Measurements from ENCODE around the gene PDGFA.
"Not testable (repeated sequence)": the region's sequence is repeated elsewhere in the genome, so short reads cannot be mapped to it uniquely, and the experiment has no call there.

PDGFA gene

DNA sequence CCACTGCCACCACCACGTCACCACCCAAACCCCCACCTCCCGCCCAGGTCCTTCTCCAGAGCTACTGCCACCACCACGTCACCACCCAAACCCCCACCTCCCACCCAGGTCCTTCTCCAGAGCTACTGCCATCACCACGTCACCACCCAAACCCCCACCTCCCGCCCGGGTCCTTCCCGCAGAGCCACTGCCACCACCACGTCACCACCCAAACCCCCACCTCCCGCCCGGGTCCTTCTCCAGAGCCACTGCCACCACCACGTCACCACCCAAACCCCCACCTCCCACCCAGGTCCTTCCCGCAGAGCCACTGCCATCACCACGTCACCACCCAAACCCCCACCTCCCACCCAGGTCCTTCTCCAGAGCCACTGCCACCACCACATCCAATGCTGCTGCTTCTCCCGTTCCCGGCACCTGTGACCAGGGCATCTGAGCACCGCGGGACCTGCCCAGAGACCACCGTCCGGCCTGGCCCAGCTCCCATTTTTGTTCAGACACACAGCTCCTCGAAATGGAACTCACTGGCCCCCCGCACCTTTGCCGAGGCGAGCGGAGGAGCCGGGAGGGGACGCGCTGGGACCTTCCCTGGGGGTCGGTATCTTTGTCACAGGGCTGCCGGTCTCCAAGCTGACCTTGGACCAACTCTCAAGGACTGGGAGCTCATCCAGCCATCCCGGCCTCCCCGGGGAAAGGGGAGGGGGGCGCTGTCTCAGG, 32.7 kb upstream of the PDGFA start:
- not testable (repeated sequence) for DNase-seq (ENCODE audit: low read depth in 2 of 2)

- DNase-seq (ENCODE audit: low read depth in 2 of 2) = not testable (repeated sequence)
Measured at GRCh38 chr7:551615-551970, 31.9 kb upstream of the PDGFA start.

- DNase-seq (ENCODE audit: low read depth in 2 of 2) = no peak
Measured at GRCh38 chr7:550881-551614, 31.4 kb upstream of the PDGFA start.

DNA sequence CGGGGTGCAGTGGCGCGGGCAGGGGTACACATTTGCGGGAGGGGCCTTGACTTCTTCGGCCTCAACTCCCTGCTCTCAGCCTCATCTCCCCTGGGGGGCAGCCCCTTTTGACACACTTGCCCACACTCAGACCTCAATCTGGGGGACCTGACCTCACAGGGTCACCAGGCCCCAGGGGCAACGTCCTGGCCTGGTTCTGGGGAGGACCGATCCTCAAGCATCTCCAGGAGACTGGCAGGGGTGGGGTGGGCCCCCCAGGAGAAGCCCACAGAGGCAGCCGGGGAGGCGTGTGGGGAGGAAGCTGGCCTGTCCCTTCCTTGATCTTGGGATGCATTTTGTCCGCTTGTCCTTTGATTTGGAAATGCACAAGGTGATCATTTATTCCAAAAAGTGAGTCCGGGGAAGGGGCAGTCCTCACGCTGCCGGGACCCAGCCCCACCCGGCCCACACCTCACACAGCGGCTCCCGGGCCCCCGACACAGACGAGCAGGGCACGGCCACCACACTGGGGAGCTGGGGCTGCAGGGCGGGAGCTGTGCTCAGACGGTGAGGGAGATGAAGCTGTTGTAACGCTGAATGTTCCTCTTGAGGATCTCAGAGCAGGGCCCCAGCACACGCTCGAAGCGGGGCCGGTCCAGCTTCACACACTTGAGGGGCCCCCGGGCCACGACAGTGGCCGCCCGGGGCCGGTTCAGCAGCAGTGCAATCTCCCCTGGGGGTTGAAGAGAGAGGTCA, 30.4 kb upstream of the PDGFA start:
- no peak for DNase-seq (ENCODE audit: low read depth in 2 of 2)

- no peak for DNase-seq (ENCODE audit: low read depth in 2 of 2)
Measured at GRCh38 chr7:549066-549890, 29.6 kb upstream of the PDGFA start.

- DNase-seq (ENCODE audit: low read depth in 2 of 2) = no peak
Measured at GRCh38 chr7:548401-548800, 28.8 kb upstream of the PDGFA start.

- no peak for DNase-seq (ENCODE audit: low read depth in 2 of 2)
Measured at GRCh38 chr7:545470-545869, 25.8 kb upstream of the PDGFA start.

- DNase-seq (ENCODE audit: low read depth in 2 of 2) = no peak
Measured at GRCh38 chr7:544338-545221, 24.9 kb upstream of the PDGFA start.

GRCh38 chr7:543501-544337, 24.1 kb upstream of the PDGFA start:
- no peak for DNase-seq (ENCODE audit: low read depth in 2 of 2)

- DNase-seq (ENCODE audit: low read depth in 2 of 2) = no peak
Measured at GRCh38 chr7:542713-543500, 23.3 kb upstream of the PDGFA start.

DNA sequence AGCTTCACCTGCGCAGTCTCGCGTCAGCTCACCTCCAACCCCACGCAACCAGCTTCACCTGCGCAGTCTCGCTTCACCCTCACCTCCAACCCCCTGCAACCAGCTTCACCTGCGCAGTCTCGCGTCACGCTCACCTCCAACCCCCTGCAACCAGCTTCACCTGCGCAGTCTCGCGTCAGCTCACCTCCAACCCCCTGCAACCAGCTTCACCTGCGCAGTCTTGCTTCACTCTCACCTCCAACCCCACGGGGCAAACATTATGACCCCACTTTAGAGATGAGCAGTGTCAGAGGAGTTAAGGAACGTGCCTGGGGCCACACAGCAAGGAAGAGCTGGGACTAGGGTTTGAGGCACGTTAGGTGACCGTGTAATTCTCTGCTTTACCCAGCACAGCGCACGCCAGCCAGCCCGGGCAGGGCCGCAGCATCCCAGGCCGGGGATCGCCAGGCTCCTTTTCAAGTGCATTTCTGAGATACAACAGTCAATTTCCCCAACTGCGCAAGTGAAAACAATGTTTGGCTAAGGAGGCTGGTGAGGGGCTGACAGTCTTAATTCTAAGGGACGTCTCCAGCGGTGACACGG, 22.6 kb upstream of the PDGFA start:
- no peak for DNase-seq (ENCODE audit: low read depth in 2 of 2)

DNA sequence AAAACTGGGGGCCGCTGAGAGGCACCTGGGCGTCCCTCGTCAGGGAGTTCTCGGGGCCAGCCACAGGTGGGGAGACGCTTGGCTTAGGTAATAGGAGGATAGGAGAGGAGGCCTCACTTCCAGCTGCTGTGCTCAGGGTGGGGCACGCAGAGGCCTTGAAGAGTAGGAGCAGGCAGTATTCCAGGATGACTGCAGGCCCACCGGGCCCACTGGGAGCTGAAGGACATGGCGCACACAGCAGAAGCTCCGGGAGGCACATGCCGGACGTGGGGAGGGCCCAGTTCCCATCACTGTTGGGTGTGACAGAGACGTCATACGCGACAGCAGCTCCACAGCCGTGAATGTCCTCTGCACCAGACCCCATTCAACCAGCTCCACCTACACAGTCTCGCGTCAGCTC, 22.0 kb upstream of the PDGFA start:
- no peak for DNase-seq (ENCODE audit: low read depth in 2 of 2)

DNA sequence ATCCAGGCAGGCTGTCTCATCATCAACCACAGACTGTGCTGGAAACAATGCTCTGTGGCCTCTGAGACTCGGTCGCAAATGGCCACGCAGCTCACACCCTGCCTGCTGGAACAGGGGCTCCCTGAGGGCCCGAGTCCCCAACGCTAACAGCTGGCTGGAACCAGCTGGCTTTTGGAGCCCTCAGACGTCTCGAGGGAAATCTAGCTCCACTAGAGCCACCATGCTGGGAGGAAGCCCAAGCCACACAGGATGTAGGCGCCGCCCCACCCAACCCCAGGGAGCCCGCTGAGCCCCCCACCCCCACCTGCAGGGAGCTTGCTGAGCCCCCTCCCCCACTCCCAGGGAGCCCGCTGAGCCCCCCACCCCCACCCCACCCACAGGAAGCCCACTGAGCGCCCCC, 21.4 kb upstream of the PDGFA start:
- DNase-seq (ENCODE audit: low read depth in 2 of 2) = no peak

DNA sequence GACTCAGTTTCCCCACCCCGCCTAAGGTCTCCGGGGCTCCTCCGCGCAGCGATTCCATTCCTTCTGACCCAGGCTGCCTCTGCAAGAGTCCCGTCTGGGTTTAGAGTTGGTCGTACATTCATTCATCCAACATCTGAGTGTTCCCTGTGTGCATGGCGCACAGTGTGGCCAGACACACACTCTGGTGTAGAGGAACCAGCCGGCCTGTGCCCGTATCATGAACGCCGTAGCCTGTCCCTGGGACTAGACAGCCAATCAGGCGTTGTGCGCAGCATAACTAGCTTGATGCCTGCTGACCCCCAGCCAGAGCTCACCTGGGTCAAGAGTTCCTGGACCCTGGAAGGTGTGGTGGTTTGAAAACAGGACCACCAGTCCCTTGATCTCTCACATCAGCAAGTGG, 20.9 kb upstream of the PDGFA start:
- no peak for DNase-seq (ENCODE audit: low read depth in 2 of 2)

GRCh38 chr7:539731-540411, 20.2 kb upstream of the PDGFA start:
- no peak for DNase-seq (ENCODE audit: low read depth in 2 of 2)

- no peak for DNase-seq (ENCODE audit: low read depth in 2 of 2)
Measured at GRCh38 chr7:538764-539685, 19.4 kb upstream of the PDGFA start.
